Neural crest cell (in vitro differentiated cells): ENCODE results near the gene GMEB2. TPM values are rescaled to one million over a fixed set of nuclear protein-coding genes. Genes with fewer than 3 reads are reported as not detected.

Experiments used
- DNase-seq: peaks from one replicate; pipeline ENCODE4 v3.0.0; 2021; ENCODE audit warnings: low read depth, mixed read lengths, low spot score
- H3K27ac Mint-ChIP-seq: one replicate; pipeline ENCODE4 v1.8.0; 2021; ENCODE audit warnings: mild to moderate bottlenecking, mixed read lengths; ENCODE audit not compliant: unreplicated experiment
- H3K27me3 Mint-ChIP-seq: 2 replicates; pipeline ENCODE4 v1.8.0; 2021; ENCODE audit warnings: low read depth, mild to moderate bottlenecking, mixed read lengths
- H3K36me3 Mint-ChIP-seq: 2 replicates; pipeline ENCODE4 v1.8.0; 2021; ENCODE audit warnings: low read depth, mild to moderate bottlenecking, mixed read lengths
- H3K4me1 Mint-ChIP-seq: 2 replicates; pipeline ENCODE4 v1.8.0; 2021; ENCODE audit warnings: mixed read lengths
- H3K4me3 Mint-ChIP-seq: one replicate; pipeline ENCODE4 v1.8.0; 2021; ENCODE audit warnings: mild to moderate bottlenecking, mixed read lengths
- H3K9me3 Mint-ChIP-seq: 2 replicates; pipeline ENCODE4 v1.8.0; 2021; ENCODE audit warnings: mixed read lengths
- CTCF ChIP-seq: fragments of 200-600 bp; sonication (generic); conservative IDR thresholded peaks from 2 replicates; pipeline ENCODE4 v1.5.0; 2021; ENCODE audit warnings: antibody characterized with exemption, mild to moderate bottlenecking
- total RNA-seq: library from RNA; stranded (reverse); gene quantifications from 2 replicates; pipeline ENCODE4 v1.2.1, GENCODE V29; 2021

Gene GMEB2
- total RNA-seq, 1 donor from 2014 or later, result 15.2 TPM

DNA sequence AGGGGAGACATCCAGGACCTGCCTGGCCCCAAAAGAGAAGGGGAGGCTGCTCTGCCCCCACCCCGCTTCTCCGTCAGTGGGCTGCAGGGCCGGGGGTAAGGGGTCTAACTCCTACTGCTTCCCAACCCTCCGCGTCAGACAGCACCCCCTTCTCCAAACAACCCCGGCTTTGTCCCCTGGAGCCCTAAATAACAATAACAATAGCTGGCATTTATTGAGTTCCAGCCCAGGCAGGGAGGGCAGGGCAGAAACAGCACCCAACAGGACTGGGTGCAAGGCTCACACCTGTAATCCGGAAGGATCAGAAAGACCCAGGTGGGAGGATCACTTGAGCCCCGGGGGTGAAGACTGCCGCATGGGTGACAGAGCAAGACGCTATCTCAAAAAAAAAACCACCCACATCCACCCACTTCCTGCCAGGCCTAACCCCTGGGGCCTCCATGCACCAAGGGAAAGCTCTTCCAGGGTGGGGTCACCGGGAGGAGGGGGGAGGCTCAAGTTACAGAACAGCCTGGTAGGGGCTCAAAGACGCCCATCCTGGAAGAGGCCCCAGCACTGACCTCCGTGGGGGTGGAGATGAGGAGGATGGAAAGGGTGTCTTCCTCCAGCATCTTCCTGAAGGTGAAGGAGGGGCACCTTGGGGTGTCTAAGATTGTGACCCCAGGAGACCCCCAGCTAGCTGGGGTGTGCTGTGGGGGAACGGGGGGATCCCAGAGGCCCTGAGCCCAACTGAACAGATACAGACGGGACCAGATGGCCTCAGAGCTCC lies 74.2 kb downstream of the GMEB2 start:
- TF ChIP-seq CTCF, result no peak
- DNase-seq, result no peak
- no peaks in the 10 kb centered on the region for H3K9me3 Mint-ChIP-seq
- H3K27me3 Mint-ChIP-seq, result peaks cover 4% of the 10 kb centered on the region
- peaks cover 10% of the 10 kb centered on the region for H3K4me1 Mint-ChIP-seq
- H3K4me3 Mint-ChIP-seq, result peak overlapping the region; percentile 64
- no peak overlapping the region for H3K27ac Mint-ChIP-seq
- H3K36me3 Mint-ChIP-seq, result no peaks in the 10 kb centered on the region

DNA sequence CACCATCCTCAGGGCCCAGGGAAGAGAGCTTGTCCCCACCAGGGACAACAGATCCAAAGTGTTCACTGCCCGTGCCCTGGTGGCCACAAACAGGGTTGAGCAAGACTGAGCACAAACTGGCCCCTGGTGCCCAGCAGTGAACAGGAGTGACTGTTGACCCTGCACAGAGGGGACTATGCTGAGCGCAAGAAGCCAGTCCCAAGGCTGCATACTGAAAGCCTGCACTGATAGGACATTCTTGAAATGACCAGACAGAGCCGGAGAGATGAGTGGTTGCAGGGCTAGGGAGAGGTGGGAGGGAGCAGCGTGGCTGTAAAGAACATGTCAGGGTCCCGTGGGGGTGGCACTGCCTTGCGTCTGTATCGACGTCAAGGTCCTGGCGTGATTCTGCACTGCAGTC lies 75.8 kb downstream of the GMEB2 start:
- no peaks in the 10 kb centered on the region for H3K36me3 Mint-ChIP-seq
- no peaks in the 10 kb centered on the region for H3K9me3 Mint-ChIP-seq
- H3K4me3 Mint-ChIP-seq, result no peak overlapping the region
- H3K27me3 Mint-ChIP-seq, result peaks cover 4% of the 10 kb centered on the region
- H3K4me1 Mint-ChIP-seq, result peaks cover 5% of the 10 kb centered on the region
- TF ChIP-seq CTCF, result no peak
- no peak overlapping the region for H3K27ac Mint-ChIP-seq
- DNase-seq, result no peak

DNA sequence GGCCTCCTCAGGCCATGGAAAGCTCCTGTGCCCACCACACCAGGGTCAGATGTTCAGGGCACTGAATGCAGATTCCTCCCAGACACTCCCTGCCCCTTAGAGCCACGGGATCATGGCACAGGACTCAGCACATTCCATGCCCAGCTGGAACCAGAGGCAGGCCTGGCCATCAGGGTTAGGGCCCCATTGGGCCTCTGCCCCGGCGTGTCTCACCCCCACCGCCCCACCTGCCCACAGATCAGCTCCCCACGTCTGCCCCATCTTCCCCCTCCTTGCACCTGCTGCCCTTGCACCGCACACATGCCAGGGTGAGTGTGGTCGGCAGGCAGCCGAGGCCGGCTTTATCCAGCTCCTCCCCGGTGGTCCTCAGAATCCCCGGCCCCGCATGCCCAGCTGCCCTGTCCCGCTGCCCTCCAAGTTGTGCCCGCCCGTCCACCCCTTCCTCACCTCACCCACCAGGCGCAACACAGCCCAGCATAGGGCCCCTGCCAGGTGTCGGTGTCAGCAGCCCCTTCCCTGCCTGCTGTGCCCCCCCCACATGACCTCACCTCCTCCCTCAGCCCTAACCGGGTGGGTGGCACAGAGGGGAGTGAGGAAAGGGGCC lies 77.1 kb downstream of the GMEB2 start:
- Mint-ChIP-seq H3K27ac (no peak overlapping the region), H3K36me3 (no peaks in the 10 kb centered on the region), H3K27me3 (peaks cover 4% of the 10 kb centered on the region), H3K4me3 (peak overlapping the region; percentile 15), H3K4me1 (peaks cover 5% of the 10 kb centered on the region), H3K9me3 (no peaks in the 10 kb centered on the region)
- no peak for TF ChIP-seq CTCF
- no peak for DNase-seq

DNA sequence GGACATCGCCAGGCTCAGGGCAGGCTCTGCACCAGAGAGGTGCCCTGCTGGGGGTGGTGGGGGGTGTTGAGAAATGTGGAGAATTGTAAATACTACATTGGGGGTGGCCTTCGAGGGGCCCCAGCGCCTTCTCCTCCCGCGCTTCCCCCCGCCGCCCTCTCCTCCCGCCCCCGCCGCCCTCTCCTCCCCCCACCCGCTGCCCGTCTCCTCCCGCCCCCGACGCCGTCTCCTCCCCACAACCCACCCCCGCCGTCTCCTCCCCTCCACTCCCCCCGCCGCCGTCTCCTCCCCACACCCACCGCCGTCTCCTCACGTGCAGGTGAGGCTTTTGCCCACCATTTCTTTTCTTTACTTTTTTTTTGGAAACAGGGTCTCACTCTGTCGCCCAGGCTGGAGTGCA lies 77.9 kb downstream of the GMEB2 start:
- DNase-seq, result no peak
- Mint-ChIP-seq H3K4me3 (no peak overlapping the region), H3K4me1 (peaks cover 5% of the 10 kb centered on the region), H3K27ac (no peak overlapping the region), H3K27me3 (peaks cover 4% of the 10 kb centered on the region), H3K36me3 (no peaks in the 10 kb centered on the region), H3K9me3 (no peaks in the 10 kb centered on the region)
- no peak for TF ChIP-seq CTCF

- no peak for DNase-seq
- TF ChIP-seq CTCF, result no peak
- no peaks in the 10 kb centered on the region for H3K9me3 Mint-ChIP-seq
- no peaks in the 10 kb centered on the region for H3K36me3 Mint-ChIP-seq
- no peak overlapping the region for H3K27ac Mint-ChIP-seq
- peaks cover 4% of the 10 kb centered on the region for H3K27me3 Mint-ChIP-seq
- peaks cover 5% of the 10 kb centered on the region for H3K4me1 Mint-ChIP-seq
- H3K4me3 Mint-ChIP-seq, result no peak overlapping the region
These were observed 78.4 kb downstream of the GMEB2 start for GRCh38 chr20:63548542-63548941.
